B cell (primary cell): ENCODE data around the gene DUSP9.
"Not testable (repeated sequence)": the region's sequence is repeated elsewhere in the genome, so short reads cannot be mapped to it uniquely, and the experiment has no call there.

Experiments used
- CTCF ChIP-seq: fragments of 200-600 bp; IDR thresholded peaks from one replicate; pipeline ENCODE4 v1.8.0; 2022; ENCODE audit warnings: antibody characterized with exemption, mild to moderate bottlenecking
- EZH2 ChIP-seq: IDR thresholded peaks from 2 replicates; pipeline ENCODE4 v1.6.1; 2012; ENCODE audit warnings: borderline replicate concordance, low read depth, mild to moderate bottlenecking, moderate library complexity, low read length; ENCODE audit not compliant: insufficient read depth, poor library complexity, severe bottlenecking

- TF ChIP-seq CTCF, EZH2: not testable (repeated sequence)
Measured at GRCh38 chrX:153696986-153697722, 50.2 kb downstream of the DUSP9 start.
